GM19023 (cell line): ENCODE data around the gene LHFPL3.

Source experiments
- ATAC-seq: cut with Tn5 transposase; IDR thresholded peaks from one replicate; pipeline ENCODE4 v1.9.1; 2021; ENCODE audit warnings: mild to moderate bottlenecking, moderate library complexity; ENCODE audit not compliant: unreplicated experiment

The LHFPL3 gene

GRCh38 chr7:104791080-104791479 is 462.7 kb downstream of the LHFPL3 start:
- ATAC-seq, result no peak

DNA sequence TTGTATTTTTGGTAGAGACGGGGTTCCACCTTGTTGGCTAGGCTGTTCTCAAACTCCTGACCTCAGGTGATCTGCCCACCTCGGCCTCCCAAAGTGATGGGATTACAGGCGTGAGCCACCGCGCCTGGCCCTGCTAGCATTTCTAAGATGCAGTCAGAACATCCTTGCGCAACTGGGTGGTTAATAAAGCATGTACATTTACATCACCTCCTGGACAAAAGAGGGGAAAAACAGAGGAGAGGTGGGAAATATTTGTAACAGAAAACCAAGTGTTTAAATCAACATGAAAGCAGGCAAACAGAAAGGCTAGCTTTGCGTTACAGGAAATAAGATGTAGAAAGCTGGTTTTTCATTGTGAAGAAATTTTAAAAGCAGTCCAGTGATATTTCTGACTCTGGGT is 464.7 kb downstream of the LHFPL3 start:
- ATAC-seq, result no peak

DNA sequence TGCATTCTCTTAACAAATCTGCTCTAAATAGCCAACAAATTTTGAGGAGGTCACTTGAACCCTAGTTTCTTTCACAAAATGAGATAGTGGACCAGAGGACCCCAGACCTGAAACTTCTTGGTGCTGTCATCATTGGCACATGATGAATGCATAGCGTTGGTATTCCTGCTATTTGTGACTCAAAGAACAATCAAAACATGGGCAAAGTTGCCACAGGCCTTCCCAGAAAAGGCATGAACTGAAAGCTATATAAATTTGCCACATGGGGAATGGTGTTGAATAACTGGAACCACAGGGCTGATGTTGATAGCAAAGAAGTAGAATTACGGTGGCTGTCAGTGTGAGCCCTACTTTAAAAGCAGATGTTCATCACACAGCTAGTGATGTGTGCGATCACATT is 465.8 kb downstream of the LHFPL3 start:
- ATAC-seq, result no peak

GRCh38 chr7:104794589-104794988 is 466.2 kb downstream of the LHFPL3 start:
- no peak for ATAC-seq

DNA sequence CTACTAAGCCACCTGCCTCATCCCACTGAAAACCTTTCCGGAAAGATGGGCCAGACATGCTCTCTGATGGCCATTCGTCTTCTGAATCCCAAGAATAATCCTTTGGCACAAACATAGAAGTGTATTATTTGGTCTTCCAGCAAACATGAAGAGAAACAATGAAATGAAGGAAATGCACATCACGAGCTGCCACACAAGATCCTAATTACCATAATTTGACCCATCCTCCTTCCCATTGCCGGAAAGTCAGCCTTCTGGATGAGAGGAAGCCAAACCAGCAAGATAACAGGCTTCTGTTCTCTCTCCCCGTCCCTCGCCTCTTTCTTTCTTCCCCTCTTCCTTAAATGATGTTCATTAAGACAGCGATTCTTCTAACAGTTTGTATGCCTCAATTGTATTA is 466.7 kb downstream of the LHFPL3 start:
- no peak for ATAC-seq

- no peak for ATAC-seq
These were observed 467.4 kb downstream of the LHFPL3 start for GRCh38 chr7:104795616-104796398.

DNA sequence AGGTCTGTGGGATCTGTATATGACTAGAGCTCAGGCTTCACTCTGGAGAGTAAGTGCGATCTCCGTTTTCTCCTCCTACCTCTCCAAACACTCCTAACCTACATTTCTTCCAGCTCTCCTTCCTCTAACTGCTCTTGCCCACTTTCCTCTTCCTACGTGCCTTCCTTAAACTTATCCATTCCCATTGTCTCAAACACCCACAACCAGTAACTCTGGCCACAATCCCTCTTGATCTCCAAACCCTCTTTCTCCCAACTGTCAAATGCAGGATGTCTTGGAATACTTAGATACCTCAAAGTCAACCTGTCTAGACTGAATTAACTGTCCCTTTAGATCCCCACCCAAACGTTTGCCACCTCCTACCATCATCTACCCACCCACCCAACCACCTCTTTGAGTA is 471.9 kb downstream of the LHFPL3 start:
- ATAC-seq, result no peak

DNA sequence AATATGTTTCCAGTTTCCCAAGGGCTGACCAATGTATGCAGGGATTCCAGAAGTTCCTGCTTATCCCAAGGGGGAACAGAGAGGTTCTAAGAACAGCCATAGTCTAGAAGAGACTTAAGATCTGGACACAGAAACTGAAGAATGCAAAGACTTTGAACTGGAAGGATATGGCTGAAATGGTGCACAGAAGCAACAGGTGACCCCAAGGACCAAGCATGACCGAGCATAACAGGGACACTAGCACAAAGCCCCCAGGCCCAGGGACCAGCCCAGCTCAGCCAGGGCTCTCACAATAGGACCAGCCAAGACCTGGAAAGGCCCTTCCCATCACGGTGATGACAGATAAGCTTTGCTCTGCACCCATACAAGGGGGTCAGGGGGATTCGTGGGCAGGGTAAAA is 472.6 kb downstream of the LHFPL3 start:
- no peak for ATAC-seq

DNA sequence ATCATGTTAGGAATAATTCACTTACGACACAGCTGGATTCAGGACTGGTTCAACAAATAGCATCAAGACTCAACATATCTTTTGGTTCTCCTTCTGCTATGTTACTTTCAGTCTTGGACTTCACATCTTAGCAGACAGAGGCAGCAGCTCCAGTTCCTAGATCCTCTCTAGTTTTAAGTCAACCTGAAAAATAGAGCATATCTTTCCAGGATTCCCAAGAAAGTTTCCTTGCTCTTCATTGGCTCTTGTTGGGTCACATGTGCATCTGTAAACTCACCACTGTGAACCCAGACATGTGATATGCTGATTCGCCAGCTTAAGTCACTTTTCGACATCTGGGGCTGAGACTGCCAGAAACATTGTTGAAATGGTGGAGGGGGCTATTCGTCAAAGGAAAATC is 475.5 kb downstream of the LHFPL3 start:
- no peak for ATAC-seq

- ATAC-seq, result no peak
These were observed 476.3 kb downstream of the LHFPL3 start for GRCh38 chr7:104804696-104805095.

DNA sequence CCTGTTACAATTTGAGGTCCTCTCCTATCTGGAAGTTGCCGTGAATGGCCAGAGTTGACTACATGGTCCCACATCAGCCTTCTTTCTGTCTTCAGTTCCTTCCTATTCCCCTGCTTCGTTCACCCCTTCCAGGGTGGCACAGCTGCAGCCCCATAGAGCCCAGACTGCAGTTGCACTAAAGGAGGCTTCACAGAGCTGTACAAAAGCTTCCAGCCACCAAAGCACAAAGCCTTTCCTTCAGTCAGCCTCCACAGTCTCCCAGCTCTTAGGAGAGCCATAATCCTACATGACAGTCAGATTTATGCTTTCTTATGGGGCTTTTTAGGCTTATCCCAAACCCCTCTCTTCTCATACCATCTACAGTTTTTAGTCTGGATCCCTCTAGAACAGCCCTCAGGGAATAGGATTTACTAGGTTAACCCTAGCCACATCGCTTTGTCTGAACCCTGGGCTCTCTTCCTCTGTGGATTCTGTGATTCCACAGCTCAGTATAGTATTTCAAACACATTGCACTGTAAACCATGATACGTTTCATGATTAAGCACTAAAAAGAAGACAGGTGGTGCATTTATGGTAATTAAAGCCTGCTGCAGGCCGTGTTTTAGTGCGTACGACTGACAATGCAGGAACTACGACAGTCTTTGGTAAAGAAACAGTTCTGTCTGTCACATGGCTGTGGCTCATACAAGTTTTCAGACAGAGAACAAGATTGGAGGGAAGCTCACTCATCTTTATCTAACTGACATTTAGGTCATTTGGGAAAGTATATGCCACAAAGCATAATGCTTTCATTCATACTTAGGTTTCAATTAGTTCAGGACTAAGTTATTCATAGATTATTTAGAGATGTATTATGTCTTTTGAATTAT is 477.3 kb downstream of the LHFPL3 start:
- ATAC-seq, result no peak

GRCh38 chr7:104807671-104808070 is 479.3 kb downstream of the LHFPL3 start:
- ATAC-seq, result no peak

DNA sequence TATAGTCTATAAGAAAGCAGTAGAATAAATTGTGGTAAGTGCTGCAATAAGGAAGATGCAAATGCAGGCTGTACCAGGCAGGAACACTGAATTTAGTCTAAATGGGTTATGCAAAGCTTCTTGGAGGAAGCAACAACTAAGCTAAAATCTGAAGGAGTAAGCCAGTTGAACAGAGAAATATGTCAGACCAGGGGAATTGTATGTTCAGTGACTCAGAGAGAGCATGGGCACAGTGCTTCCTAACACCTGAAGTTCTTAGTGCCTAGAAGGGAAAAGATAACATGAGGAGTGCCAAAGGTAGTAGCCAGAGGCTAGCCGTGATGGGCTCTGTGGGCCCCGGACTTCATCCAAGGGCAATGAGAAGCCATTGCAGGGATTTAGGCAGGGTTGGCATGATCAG is 481.5 kb downstream of the LHFPL3 start:
- no peak for ATAC-seq

GRCh38 chr7:104814126-104814525 is 485.7 kb downstream of the LHFPL3 start:
- ATAC-seq, result no peak

- no peak for ATAC-seq
These were observed 486.4 kb downstream of the LHFPL3 start for GRCh38 chr7:104814671-104815400.

- ATAC-seq, result no peak
These were observed 488.1 kb downstream of the LHFPL3 start for GRCh38 chr7:104816537-104816936.

DNA sequence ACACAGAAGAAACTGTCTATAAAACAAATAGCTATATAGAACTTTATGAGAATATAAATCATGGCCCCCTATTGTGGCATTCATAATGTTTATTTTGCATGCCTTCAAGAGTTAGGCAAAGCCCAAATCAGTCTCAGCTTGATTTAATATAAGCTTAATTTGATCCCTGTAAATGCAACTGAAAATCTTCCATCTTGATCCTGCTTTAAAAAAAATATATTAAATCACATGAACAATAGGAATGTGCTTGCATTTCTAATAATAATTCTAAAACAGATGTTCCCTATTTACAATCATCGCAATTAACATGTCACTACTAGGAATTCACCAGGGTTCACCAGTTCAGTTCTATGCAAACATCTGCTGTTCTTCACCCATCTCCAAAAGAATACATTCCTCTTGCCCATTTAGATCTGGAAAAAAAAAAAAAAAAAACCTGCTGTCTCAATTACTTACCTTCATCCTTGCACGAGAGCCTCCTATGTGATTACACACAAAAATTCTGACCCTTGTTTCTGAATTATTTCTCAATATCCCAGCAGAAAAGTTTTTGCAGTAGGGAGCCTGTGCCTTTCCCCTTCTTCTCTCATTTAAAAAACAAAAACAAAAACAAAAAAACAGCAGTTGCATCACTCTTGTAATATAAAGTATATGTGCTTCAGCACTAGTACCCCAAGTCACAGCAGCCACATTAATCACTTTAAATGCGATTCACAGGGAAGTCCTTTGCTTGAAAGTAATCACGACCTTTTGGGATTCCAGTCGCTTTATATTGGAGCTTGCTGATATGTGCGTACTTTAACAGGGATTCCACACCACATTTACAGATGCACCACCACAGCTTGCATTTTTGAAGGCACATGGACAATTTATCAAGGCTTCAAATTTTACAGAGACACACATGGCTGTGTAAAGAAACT is 490.8 kb downstream of the LHFPL3 start:
- ATAC-seq, result no peak

GRCh38 chr7:104820836-104821535 is 492.6 kb downstream of the LHFPL3 start:
- ATAC-seq, result no peak

DNA sequence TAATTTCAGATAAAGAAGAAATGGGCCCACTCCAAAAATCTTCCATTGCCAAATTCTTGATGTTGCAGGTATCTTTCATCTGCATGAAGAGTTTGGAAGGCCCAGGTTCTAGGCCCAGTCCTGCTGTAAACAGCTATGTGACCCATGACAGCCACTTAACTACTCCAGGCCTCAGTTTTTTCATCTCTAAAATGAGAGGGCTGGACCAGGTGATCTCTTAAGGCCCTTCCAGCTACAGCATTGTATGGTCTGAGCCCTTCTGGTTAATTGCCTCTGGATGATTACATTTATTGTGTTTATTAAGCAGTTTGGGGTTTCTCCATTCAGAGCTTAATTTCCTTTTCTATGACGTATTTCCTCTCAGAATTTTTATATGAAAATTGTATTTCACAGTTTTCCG is 494.8 kb downstream of the LHFPL3 start:
- no peak for ATAC-seq

- no peak for ATAC-seq
These were observed 496.7 kb downstream of the LHFPL3 start for GRCh38 chr7:104825099-104825498.
